Measurements from ENCODE around the gene ZNF358. TPM values are rescaled to one million over a fixed set of nuclear protein-coding genes. Genes with fewer than 3 reads are reported as not detected.
"Not testable (repeated sequence)": the region's sequence is repeated elsewhere in the genome, so short reads cannot be mapped to it uniquely, and the experiment has no call there.

ZNF358 gene
- total and polyA plus RNA-seq, 11 donors = 49.3 to 159 (median 74.4) TPM

DNA sequence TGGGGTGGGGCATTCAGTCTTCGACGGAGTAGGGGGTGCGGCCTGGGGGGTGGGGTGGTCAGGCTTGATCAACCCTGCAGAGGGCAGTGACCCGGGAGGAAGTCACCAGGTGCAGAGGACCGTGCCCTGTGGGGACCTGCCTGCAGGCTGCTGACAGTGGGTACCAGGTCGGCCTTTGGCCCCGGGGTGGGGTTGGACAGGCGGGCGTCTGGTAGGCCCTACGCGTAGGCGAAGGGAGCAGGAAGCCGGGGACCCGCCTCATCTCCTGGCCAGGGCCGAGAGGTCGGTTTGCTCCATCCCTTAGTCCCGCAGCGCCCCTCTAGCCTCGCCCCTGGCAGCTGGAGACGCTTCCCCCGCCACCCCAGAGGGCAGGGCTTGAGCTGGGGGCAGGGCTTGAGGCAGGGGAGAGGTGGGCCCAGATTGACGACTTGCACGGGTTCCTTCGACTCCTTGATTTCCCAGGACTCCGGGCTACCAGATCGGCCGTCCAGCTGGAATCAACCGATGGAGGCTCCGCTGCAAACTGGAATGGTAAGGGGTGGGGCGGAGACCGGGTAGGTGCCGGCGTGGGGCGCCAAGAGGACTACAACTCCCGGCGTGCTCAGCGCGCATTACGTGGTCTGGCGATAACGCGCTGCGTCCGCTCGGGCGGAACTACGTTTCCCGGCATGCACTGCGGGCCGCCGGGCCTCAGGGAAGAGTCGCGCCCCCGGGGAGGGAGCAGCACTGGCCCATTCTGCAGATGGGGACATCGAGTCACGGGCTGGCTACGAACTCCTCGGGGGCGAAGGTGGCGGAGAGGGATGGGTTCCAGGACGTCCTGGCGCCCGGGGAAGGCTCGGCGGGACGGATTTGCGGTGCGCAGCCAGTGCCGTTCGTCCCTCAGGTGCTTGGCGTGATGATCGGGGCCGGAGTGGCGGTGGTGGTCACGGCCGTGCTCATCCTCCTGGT lies 19.4 kb downstream of the ZNF358 start, which contains the start of gene PNPLA6:
TSS of gene PNPLA6 (plus strand) at position 671 of the 951 bp plus-strand sequence. CDS start at position 743, 72 bp downstream.
- intact Hi-C loops (cut with DNase I) = loop anchor here in 6 of 10 donors (10.0 kb wide), 2 partner anchors 141 to 1851 kb away; partner anchors contain the start of genes HSD11B1L (in 1 of the 6) and MICOS13 (in 1 of the 6)
- H3K4me3 ChIP-seq = peak within 1 kb of the TSS; percentile 62 to 98 (median 86)

DNA sequence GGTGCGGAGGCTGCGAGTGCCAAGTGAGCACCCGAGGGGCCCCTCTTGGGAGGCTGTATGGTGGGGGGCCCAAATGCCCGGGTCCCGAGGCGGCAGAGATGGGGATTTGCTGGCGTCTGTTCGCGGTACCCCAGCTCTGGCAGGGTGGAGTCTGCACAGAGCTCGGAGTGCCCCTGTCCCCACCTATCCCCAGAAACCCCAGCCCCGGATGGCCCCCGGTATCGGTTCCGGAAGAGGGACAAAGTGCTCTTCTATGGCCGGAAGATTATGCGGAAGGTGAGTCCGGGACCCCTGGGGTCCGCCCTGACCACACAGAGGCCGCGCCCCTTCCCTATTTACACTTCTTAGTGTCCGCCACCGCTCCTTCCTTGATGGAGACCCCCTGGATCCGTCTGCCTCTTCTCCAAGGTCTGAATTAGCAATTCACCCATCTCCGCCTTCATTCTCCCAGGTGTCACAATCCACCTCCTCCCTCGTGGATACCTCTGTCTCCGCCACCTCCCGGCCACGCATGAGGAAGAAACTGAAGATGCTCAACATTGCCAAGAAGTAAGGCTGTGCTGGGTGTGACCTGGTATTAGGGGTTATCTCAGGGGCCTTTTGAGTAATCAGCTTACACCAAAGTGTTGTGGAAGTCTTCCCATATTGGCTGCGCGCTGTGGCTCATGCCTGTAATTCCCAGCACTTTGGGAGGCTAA lies 20.2 kb downstream of the ZNF358 start:
- no peak for DNase-seq
- Histone ChIP-seq H3K4me1 (peaks cover 0 to 25% (median 10%) of the 10 kb centered on the region in 12 donors), H3K4me3 (peak overlapping the region; percentile 62 to 98 (median 86)), H3K9me3 (no peaks in the 10 kb centered on the region), H3K36me3 (peaks cover 0 to 44% (median 39%) of the 10 kb centered on the region in 9 donors), H3K27me3 (no peaks in the 10 kb centered on the region), H3K27ac (peak overlapping the region in 11 of 12 donors; percentile 90 to 96 (median 93))
- TF ChIP-seq, protein P1, sequence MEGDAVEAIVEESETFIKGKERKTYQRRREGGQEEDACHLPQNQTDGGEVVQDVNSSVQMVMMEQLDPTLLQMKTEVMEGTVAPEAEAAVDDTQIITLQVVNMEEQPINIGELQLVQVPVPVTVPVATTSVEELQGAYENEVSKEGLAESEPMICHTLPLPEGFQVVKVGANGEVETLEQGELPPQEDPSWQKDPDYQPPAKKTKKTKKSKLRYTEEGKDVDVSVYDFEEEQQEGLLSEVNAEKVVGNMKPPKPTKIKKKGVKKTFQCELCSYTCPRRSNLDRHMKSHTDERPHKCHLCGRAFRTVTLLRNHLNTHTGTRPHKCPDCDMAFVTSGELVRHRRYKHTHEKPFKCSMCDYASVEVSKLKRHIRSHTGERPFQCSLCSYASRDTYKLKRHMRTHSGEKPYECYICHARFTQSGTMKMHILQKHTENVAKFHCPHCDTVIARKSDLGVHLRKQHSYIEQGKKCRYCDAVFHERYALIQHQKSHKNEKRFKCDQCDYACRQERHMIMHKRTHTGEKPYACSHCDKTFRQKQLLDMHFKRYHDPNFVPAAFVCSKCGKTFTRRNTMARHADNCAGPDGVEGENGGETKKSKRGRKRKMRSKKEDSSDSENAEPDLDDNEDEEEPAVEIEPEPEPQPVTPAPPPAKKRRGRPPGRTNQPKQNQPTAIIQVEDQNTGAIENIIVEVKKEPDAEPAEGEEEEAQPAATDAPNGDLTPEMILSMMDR (IDR thresholded peaks at IDR 0.05) = no peak
- TF ChIP-seq POLR2A (IDR thresholded peaks at IDR 0.05) = no peak
- WGBS, 4 donors = 19 to 35% (median 23%) methylated on average over 18 to 30 of the region's 30 CpGs
- ATAC-seq = no peak
- intact Hi-C loops (cut with DNase I) = loop anchor here in 6 of 10 donors (10.0 kb wide), 2 partner anchors 141 to 1851 kb away; partner anchors contain the start of genes HSD11B1L (in 1 of the 6) and MICOS13 (in 1 of the 6)

More for the DNA sequence above, 19.4 kb downstream of the ZNF358 start, which contains the start of gene PNPLA6:
- ATAC-seq (peak; percentile 78 to 90 (median 86)), DNase-seq (peak; percentile 96 to 98 (median 97))
- peak within 1 kb of the TSS; percentile 57 to 96 (median 93) for H3K27ac ChIP-seq
- TF ChIP-seq, protein P1 (IDR thresholded peaks at IDR 0.05) = no peak
- TF ChIP-seq POLR2A (IDR thresholded peaks at IDR 0.05) = peak in 1 of 2 donors; percentile 68
- no peaks in the 10 kb centered on the region for H3K27me3 ChIP-seq
- H3K9me3 ChIP-seq = no peaks in the 10 kb centered on the region
- H3K36me3 ChIP-seq = peaks cover 0 to 44% (median 38%) of the 10 kb centered on the region in 9 donors
- 0 to 1% (median 0%) methylated on average over 37 to 76 of the region's 76 CpGs for WGBS, 4 donors
- H3K4me1 ChIP-seq = peaks cover 0 to 25% (median 10%) of the 10 kb centered on the region in 12 donors

DNA sequence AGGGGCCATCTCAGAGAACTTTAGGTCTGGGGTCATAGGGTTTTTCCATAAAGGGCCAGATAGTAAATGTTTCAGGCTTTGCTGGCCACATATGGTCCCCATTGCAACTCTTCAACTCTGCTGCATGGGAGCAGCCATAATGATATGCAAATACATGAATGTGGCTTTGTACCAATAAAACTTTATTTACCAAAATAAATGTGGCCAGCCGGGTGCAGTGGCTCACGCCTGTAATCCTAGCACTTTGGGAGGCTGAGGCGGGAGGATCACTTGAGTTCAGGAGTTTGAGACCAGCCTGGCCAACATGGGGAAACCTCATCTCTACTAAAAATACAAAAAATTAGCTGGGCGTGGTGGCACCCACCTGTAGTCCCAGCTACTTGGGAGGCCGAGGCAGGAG lies 23.1 kb downstream of the ZNF358 start:
- intact Hi-C loops (cut with DNase I) = loop anchor here in 6 of 10 donors (10.0 kb wide), 2 partner anchors 144 to 1854 kb away; partner anchors contain the start of genes HSD11B1L (in 1 of the 6) and MICOS13 (in 1 of the 6)
- Histone ChIP-seq H3K4me1 (peaks cover 0 to 25% (median 7%) of the 10 kb centered on the region in 12 donors), H3K36me3 (peaks cover 0 to 66% (median 62%) of the 10 kb centered on the region in 9 donors)
- H3K4me3 ChIP-seq, H3K27ac ChIP-seq, H3K9me3 ChIP-seq, H3K27me3 ChIP-seq, ATAC-seq, DNase-seq: not testable (repeated sequence)
- 90 to 100% (median 98%) methylated on average over 5 of the region's 5 CpGs for WGBS, 4 donors

DNA sequence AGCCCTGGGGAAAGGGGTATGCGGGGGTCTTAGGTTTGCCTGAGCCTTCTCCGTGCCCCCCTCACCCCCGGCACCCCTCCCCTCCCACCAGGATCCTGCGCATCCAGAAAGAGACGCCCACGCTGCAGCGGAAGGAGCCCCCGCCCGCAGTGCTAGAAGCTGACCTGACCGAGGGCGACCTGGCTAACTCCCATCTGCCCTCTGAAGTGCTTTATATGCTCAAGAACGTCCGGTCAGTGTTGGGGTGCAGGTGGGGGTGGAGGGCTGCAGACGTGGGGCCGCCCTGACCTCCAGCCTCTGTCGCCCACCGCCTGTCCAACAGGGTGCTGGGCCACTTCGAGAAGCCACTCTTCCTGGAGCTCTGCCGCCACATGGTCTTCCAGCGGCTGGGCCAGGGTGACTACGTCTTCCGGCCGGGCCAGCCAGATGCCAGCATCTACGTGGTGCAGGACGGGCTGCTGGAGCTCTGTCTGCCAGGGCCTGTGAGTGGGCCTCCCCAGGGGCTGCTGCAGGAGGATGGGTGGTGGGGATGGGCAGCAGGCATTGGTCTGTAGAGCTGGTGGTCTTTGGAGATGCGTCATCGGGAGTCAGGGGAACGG lies 24.0 kb downstream of the ZNF358 start:
- Histone ChIP-seq H3K4me1 (peaks cover 0 to 35% (median 7%) of the 10 kb centered on the region in 12 donors), H3K9me3 (no peaks in the 10 kb centered on the region), H3K27ac (no peak overlapping the region), H3K27me3 (no peaks in the 10 kb centered on the region), H3K4me3 (no peak overlapping the region), H3K36me3 (peaks cover 0 to 74% (median 66%) of the 10 kb centered on the region in 9 donors)
- TF ChIP-seq, protein P1 (IDR thresholded peaks at IDR 0.05) = no peak
- no peak for TF ChIP-seq POLR2A (IDR thresholded peaks at IDR 0.05)
- DNase-seq = no peak
- intact Hi-C loops (cut with DNase I) = loop anchor here in 6 of 10 donors (10.0 kb wide), 2 partner anchors 145 to 1855 kb away; partner anchors contain the start of genes HSD11B1L (in 1 of the 6) and MICOS13 (in 1 of the 6)
- WGBS, 4 donors = 92 to 96% (median 95%) methylated on average over 28 of the region's 28 CpGs
- ATAC-seq = no peak
